Measurements from ENCODE around the gene CCDC88C.
A peak's percentile ranks its signal among the peaks of the same experiment; 100 is the strongest.

Gene CCDC88C

GRCh38 chr14:91364524-91365270 lies 52.9 kb downstream of the CCDC88C start:
- DNase-seq (ENCODE audit: low read depth in 2 of 2): no peak

- DNase-seq (ENCODE audit: low read depth in 2 of 2): no peak
These were observed 53.7 kb downstream of the CCDC88C start for GRCh38 chr14:91363776-91364523.

- DNase-seq (ENCODE audit: low read depth in 2 of 2): no peak
These were observed 56.3 kb downstream of the CCDC88C start for GRCh38 chr14:91361233-91361811.

- DNase-seq (ENCODE audit: low read depth in 2 of 2): no peak
These were observed 57.0 kb downstream of the CCDC88C start for GRCh38 chr14:91360490-91361232.

GRCh38 chr14:91358654-91359220 lies 58.9 kb downstream of the CCDC88C start:
- DNase-seq (ENCODE audit: low read depth in 2 of 2): no peak

- no peak for DNase-seq (ENCODE audit: low read depth in 2 of 2)
These were observed 59.6 kb downstream of the CCDC88C start for GRCh38 chr14:91358025-91358319.

- no peak for DNase-seq (ENCODE audit: low read depth in 2 of 2)
These were observed 60.2 kb downstream of the CCDC88C start for GRCh38 chr14:91357272-91358024.

GRCh38 chr14:91356181-91356763 lies 61.3 kb downstream of the CCDC88C start:
- no peak for DNase-seq (ENCODE audit: low read depth in 2 of 2)

GRCh38 chr14:91354979-91355685 lies 62.5 kb downstream of the CCDC88C start:
- no peak for DNase-seq (ENCODE audit: low read depth in 2 of 2)

GRCh38 chr14:91354221-91354916 lies 63.3 kb downstream of the CCDC88C start:
- DNase-seq (ENCODE audit: low read depth in 2 of 2): no peak

GRCh38 chr14:91352728-91353692 lies 64.6 kb downstream of the CCDC88C start:
- DNase-seq (ENCODE audit: low read depth in 2 of 2): no peak

GRCh38 chr14:91352053-91352452 lies 65.6 kb downstream of the CCDC88C start:
- no peak for DNase-seq (ENCODE audit: low read depth in 2 of 2)

GRCh38 chr14:91351512-91351862 lies 66.1 kb downstream of the CCDC88C start:
- DNase-seq (ENCODE audit: low read depth in 2 of 2): no peak

GRCh38 chr14:91350813-91351511 lies 66.7 kb downstream of the CCDC88C start:
- DNase-seq (ENCODE audit: low read depth in 2 of 2): no peak

- no peak for DNase-seq (ENCODE audit: low read depth in 2 of 2)
These were observed 67.2 kb downstream of the CCDC88C start for GRCh38 chr14:91350483-91350812.

- peak in 1 of 2 donors; percentile 47 for DNase-seq (ENCODE audit: low read depth in 2 of 2)
These were observed 68.0 kb downstream of the CCDC88C start for GRCh38 chr14:91349481-91350074.

- no peak for DNase-seq (ENCODE audit: low read depth in 2 of 2)
These were observed 68.7 kb downstream of the CCDC88C start for GRCh38 chr14:91348845-91349465.

Data from stimulated activated CD8-positive, alpha-beta memory T cell treated with anti-CD3 and anti-CD28 coated beads, Interleukin-7, amount 100 ng/mL, for 1 hour (primary cell).